Effector memory CD4-positive, alpha-beta T cell (primary cell): ENCODE results near the gene QRICH2.
"Not testable (repeated sequence)": the region's sequence is repeated elsewhere in the genome, so short reads cannot be mapped to it uniquely, and the experiment has no call there.

Source experiments
- DNase-seq, 3 donors: peaks; one replicate each; pipeline ENCODE4 v3.0.0-alpha.2; 2020
- H3K27ac ChIP-seq: 2 replicates; pipeline ENCODE4 v1.7.0; 2013; ENCODE audit warnings: mild to moderate bottlenecking, low read length, moderate library complexity; ENCODE audit not compliant: insufficient read depth, poor library complexity, severe bottlenecking
- H3K27me3 ChIP-seq: replicated peaks from 2 replicates; pipeline ENCODE4 v1.7.0; 2013; ENCODE audit warnings: mild to moderate bottlenecking, low read length; ENCODE audit not compliant: insufficient read depth, control insufficient read depth, poor library complexity, severe bottlenecking
- H3K36me3 ChIP-seq: 2 replicates; pipeline ENCODE4 v1.7.0; 2013; ENCODE audit warnings: mild to moderate bottlenecking, low read length, moderate library complexity; ENCODE audit not compliant: control insufficient read depth, insufficient read depth
- H3K4me1 ChIP-seq: 2 replicates; pipeline ENCODE4 v1.7.0; 2013; ENCODE audit warnings: low read length, mild to moderate bottlenecking; ENCODE audit not compliant: control insufficient read depth, insufficient read depth, poor library complexity, severe bottlenecking
- H3K4me3 ChIP-seq: 2 replicates; pipeline ENCODE4 v1.7.0; 2013; ENCODE audit warnings: low read length, low read depth, mild to moderate bottlenecking; ENCODE audit not compliant: insufficient read depth, poor library complexity, severe bottlenecking
- H3K9me3 ChIP-seq: 2 replicates; pipeline ENCODE4 v1.7.0; 2013; ENCODE audit warnings: mild to moderate bottlenecking, low read length, moderate library complexity; ENCODE audit not compliant: control insufficient read depth

QRICH2 gene

DNA sequence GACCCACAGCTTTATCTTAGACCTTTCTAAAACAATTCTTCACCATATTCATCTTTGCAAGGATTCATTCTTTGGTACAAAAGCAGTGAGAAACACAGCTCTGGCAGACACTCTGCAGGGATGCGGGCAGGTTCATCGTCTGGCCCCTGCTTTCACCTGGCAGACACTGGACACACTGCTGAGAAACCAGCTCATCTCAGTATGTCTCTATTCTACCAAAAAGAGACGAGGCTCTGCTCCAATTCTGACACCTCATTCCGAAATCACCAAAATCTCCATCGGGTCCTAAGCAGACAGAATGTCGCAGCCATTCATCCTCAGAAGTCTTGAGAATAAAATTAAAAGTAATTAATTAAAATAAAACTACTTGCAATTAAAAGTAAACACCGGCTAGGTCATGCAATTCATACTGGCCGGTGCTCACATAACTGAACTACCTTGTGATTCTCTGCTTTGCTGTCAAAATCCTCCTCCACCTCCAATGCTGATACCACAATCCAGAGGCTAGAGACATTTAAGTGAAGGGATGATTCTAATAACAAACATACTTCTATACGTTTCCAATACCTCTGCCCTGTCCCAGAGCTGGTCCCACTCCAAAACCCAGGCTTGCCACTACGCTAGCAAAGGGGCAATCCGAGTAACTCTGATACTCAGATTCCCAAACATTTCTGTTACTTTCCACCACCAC, 69.1 kb downstream of the QRICH2 start:
- H3K4me3 ChIP-seq, result peak overlapping the region; percentile 64
- H3K4me1 ChIP-seq, result peaks cover 24% of the 10 kb centered on the region
- H3K36me3 ChIP-seq, result no peaks in the 10 kb centered on the region
- H3K27ac ChIP-seq, result peak overlapping the region; percentile 56
- no peak for DNase-seq
- no peaks in the 10 kb centered on the region for H3K9me3 ChIP-seq
- no peaks in the 10 kb centered on the region for H3K27me3 ChIP-seq

DNA sequence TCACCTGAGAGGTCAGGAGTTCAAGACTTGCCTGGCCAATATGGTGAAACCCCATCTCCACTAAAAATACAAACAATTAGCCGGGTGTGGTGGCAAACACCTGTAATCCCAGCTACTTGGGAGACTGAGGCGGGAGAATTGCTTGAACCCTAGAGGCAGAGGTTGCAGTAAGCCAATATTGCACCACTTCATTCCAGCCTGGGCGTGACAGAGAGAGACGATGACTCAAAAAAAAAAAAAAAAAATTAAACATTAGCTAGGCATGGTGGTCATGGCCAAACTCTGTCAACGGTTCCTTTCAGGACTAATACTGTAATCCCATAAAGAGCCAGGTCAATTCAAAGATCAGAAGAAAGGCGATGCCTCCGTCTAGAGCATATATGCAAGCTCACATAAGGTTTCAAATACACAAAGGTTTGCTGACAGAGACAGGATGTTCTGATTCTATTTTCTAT, 70.2 kb downstream of the QRICH2 start:
- peaks cover 23% of the 10 kb centered on the region for H3K4me1 ChIP-seq
- H3K27ac ChIP-seq, result no peak overlapping the region
- no peak overlapping the region for H3K4me3 ChIP-seq
- no peaks in the 10 kb centered on the region for H3K27me3 ChIP-seq
- no peaks in the 10 kb centered on the region for H3K36me3 ChIP-seq
- no peak for DNase-seq
- no peaks in the 10 kb centered on the region for H3K9me3 ChIP-seq

DNA sequence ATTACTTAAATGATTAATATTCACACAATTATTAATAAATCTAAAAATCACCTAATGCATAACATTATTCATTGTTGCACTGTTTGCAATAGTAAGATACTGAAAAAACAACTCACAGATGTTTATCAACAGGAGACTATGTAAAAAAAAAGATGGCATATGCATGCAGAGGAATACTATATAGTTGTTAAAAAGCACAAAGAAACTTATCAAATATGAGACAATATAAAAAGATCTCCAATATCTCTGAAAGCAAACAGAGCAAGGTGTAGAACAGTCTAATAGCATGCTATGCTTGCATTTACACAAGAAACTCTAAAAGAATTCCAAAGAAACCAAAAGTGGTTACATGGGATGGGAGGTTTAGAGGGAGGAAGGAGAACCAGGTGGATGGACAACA, 71.5 kb downstream of the QRICH2 start:
- no peaks in the 10 kb centered on the region for H3K9me3 ChIP-seq
- no peak overlapping the region for H3K27ac ChIP-seq
- no peaks in the 10 kb centered on the region for H3K27me3 ChIP-seq
- peaks cover 19% of the 10 kb centered on the region for H3K4me1 ChIP-seq
- no peaks in the 10 kb centered on the region for H3K36me3 ChIP-seq
- DNase-seq, result no peak
- H3K4me3 ChIP-seq, result no peak overlapping the region

DNA sequence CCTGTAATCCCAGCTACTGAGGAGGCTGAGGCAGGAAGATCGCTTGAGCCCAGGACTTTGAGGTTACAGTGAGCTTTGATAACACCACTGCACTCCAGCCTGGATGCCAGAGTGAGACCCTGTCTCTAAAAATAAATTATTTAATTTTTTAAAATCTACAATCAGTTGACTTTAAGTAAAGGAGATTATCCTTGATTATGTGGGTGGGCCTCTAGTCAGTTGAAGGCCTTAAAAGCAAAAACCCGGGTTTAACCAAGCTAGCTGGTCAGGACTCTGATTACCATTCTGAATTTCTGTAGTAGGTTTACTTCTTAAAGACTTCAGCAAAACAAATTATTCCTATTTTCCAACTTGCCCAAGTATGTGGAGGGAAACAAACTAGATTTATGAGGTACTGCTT, 72.2 kb downstream of the QRICH2 start:
- H3K27ac ChIP-seq, result no peak overlapping the region
- H3K4me3 ChIP-seq, result no peak overlapping the region
- no peak for DNase-seq
- no peaks in the 10 kb centered on the region for H3K27me3 ChIP-seq
- H3K4me1 ChIP-seq, result peaks cover 12% of the 10 kb centered on the region
- H3K36me3 ChIP-seq, result no peaks in the 10 kb centered on the region
- H3K9me3 ChIP-seq, result no peaks in the 10 kb centered on the region

GRCh38 chr17:76234354-76234679, 73.8 kb downstream of the QRICH2 start:
- H3K4me1 ChIP-seq, result peaks cover 5% of the 10 kb centered on the region

DNA sequence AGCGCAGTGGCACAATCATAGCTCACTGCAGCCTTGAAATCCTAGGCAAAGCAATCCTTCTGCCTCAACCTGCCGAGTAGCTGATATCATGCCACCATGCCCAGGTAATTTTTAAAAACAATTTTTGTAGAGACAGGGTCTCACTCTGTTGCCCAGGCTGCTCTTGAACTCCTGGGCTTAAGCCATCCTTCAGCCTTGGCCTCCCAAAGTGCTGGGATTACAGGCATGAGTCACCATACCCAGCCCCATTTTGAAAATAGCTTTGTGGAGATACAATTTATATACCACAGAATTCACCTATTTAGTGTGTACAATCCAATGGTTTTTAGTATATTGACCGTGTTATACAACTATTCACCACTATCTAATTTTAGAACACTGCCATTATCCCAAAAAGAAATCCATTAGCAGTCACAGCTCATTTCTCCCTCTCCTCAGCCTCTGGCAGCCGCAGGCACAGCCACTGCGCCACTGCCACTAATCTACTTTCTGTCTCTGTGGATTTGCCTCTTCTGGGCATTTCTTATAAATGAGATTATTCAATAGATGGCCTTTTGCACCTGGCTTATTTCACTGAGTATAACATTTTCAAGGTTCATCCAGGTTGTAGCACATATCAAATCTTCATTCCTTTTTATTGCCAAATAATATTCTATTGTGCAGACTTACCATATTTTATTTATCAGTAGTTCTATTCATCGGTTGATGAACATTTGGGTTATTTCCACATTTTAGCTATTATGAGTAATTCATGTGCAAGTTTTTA, 74.3 kb downstream of the QRICH2 start:
- H3K4me3 ChIP-seq, result no peak overlapping the region
- no peaks in the 10 kb centered on the region for H3K36me3 ChIP-seq
- H3K27me3 ChIP-seq, result no peaks in the 10 kb centered on the region
- DNase-seq, result no peak
- no peaks in the 10 kb centered on the region for H3K9me3 ChIP-seq
- H3K4me1 ChIP-seq, result peaks cover 2% of the 10 kb centered on the region
- H3K27ac ChIP-seq, result no peak overlapping the region

More at GRCh38 chr17:76234354-76234679, 73.8 kb downstream of the QRICH2 start:
- DNase-seq, result no peak
- Histone ChIP-seq H3K4me3 (no peak overlapping the region), H3K27me3 (no peaks in the 10 kb centered on the region), H3K9me3 (no peaks in the 10 kb centered on the region), H3K36me3 (no peaks in the 10 kb centered on the region), H3K27ac (no peak overlapping the region)

- Histone ChIP-seq H3K36me3 (no peaks in the 10 kb centered on the region), H3K9me3 (no peaks in the 10 kb centered on the region), H3K27ac (no peak overlapping the region), H3K4me3 (no peak overlapping the region), H3K27me3 (no peaks in the 10 kb centered on the region), H3K4me1 (no peaks in the 10 kb centered on the region)
- DNase-seq, result no peak
Measured at GRCh38 chr17:76232342-76232741, 75.7 kb downstream of the QRICH2 start.

DNA sequence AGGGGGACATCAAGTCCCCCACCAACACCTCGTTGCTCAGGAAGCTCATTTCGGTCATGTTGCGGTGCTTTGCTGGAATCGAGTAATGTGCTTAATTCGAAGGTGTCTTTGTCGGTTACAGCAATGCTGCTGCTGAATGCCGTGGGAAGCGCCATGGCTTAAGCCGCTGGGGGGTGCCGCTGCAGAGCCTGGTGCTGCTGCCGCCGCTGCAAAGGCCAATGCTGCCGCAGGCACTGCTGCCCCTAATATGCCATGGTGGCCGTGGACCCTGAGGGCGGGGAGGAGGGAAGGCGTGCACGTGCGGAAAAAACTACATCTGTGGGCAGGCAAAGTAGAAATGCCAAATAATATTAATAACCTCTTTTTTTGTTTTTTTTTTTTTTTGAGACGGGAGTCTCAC, 81.3 kb downstream of the QRICH2 start:
- not testable (repeated sequence) for H3K4me3 ChIP-seq, H3K4me1 ChIP-seq, H3K36me3 ChIP-seq, H3K27me3 ChIP-seq, H3K27ac ChIP-seq, H3K9me3 ChIP-seq, DNase-seq

- H3K4me3 ChIP-seq, H3K27me3 ChIP-seq, H3K27ac ChIP-seq, H3K36me3 ChIP-seq, DNase-seq, H3K4me1 ChIP-seq, H3K9me3 ChIP-seq: not testable (repeated sequence)
Measured at GRCh38 chr17:76225373-76226086, 82.5 kb downstream of the QRICH2 start.
